ENCODE measurements around the gene ASB2. TPM values are rescaled to one million over a fixed set of nuclear protein-coding genes. Genes with fewer than 3 reads are reported as not detected.
A peak's percentile ranks its signal among the peaks of the same experiment; 100 is the strongest.

The ASB2 gene
- total RNA-seq, 3 donors from 2014 or later (not counting 1 experiment from before 2014, with no cell fraction given): 3.7 to 7.2 (median 4.8) TPM

GRCh38 chr14:93975791-93976476, 436 bp downstream of the ASB2 start:
- peaks cover 2% of the 10 kb centered on the region in 2 donors for H3K9me3 Mint-ChIP-seq
- no peak overlapping the region for H3K4me3 ChIP-seq (ENCODE audit: low read length)
- DNase-seq (peak in 1 of 2 donors; percentile 55), ATAC-seq (no peak)
- no peaks in the 10 kb centered on the region for H3K36me3 Mint-ChIP-seq
- 63% methylated on average over 9 of the region's 9 CpGs for WGBS (ENCODE audit: insufficient coverage)
- no peaks in the 10 kb centered on the region for H3K36me3 ChIP-seq (ENCODE audit: control insufficient read depth, insufficient read depth, low read length)
- no peak overlapping the region for H3K4me3 Mint-ChIP-seq
- TF ChIP-seq, protein P1, sequence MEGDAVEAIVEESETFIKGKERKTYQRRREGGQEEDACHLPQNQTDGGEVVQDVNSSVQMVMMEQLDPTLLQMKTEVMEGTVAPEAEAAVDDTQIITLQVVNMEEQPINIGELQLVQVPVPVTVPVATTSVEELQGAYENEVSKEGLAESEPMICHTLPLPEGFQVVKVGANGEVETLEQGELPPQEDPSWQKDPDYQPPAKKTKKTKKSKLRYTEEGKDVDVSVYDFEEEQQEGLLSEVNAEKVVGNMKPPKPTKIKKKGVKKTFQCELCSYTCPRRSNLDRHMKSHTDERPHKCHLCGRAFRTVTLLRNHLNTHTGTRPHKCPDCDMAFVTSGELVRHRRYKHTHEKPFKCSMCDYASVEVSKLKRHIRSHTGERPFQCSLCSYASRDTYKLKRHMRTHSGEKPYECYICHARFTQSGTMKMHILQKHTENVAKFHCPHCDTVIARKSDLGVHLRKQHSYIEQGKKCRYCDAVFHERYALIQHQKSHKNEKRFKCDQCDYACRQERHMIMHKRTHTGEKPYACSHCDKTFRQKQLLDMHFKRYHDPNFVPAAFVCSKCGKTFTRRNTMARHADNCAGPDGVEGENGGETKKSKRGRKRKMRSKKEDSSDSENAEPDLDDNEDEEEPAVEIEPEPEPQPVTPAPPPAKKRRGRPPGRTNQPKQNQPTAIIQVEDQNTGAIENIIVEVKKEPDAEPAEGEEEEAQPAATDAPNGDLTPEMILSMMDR (IDR thresholded peaks at IDR 0.05): no peak
- H3K9me3 ChIP-seq (ENCODE audit: control insufficient read depth, insufficient read depth, low read length): peaks cover 14% of the 10 kb centered on the region
- peak overlapping the region in 1 of 2 donors; percentile 19 for H3K27ac Mint-ChIP-seq
- H3K4me1 Mint-ChIP-seq: peaks cover 36 to 37% of the 10 kb centered on the region in 2 donors
- intact Hi-C loops (cut with micrococcal nuclease): no loop called here
- H3K27me3 Mint-ChIP-seq (ENCODE audit: low read depth in 2 of 2): peaks cover 8 to 12% of the 10 kb centered on the region in 2 donors
- H3K27ac ChIP-seq (ENCODE audit: low read length): no peak overlapping the region
- peaks cover 5% of the 10 kb centered on the region for H3K27me3 ChIP-seq (ENCODE audit: control insufficient read depth, insufficient read depth, low read length)
- H3K4me1 ChIP-seq (ENCODE audit: control insufficient read depth, insufficient read depth, low read length): peaks cover 42% of the 10 kb centered on the region

- Mint-ChIP-seq H3K27me3 (ENCODE audit: low read depth in 2 of 2) (peaks cover 8 to 12% of the 10 kb centered on the region in 2 donors), H3K4me3 (no peak overlapping the region), H3K4me1 (peaks cover 44 to 45% of the 10 kb centered on the region in 2 donors), H3K9me3 (peaks cover 2% of the 10 kb centered on the region in 2 donors), H3K36me3 (no peaks in the 10 kb centered on the region), H3K27ac (no peak overlapping the region)
- peaks cover 53% of the 10 kb centered on the region for H3K4me1 ChIP-seq (ENCODE audit: control insufficient read depth, insufficient read depth, low read length)
- no peaks in the 10 kb centered on the region for H3K36me3 ChIP-seq (ENCODE audit: control insufficient read depth, insufficient read depth, low read length)
- DNase-seq (no peak), ATAC-seq (no peak)
- peaks cover 5% of the 10 kb centered on the region for H3K27me3 ChIP-seq (ENCODE audit: control insufficient read depth, insufficient read depth, low read length)
- WGBS (ENCODE audit: insufficient coverage): 92% methylated on average over 12 of the region's 12 CpGs
- no peak overlapping the region for H3K4me3 ChIP-seq (ENCODE audit: low read length)
- TF ChIP-seq, protein P1 (IDR thresholded peaks at IDR 0.05): no peak
- no peak overlapping the region for H3K27ac ChIP-seq (ENCODE audit: low read length)
- peaks cover 14% of the 10 kb centered on the region for H3K9me3 ChIP-seq (ENCODE audit: control insufficient read depth, insufficient read depth, low read length)
- intact Hi-C loops (cut with micrococcal nuclease): no loop called here
Observed at GRCh38 chr14:93974833-93975232, 1.5 kb downstream of the ASB2 start.

- Histone ChIP-seq H3K27ac (ENCODE audit: low read length) (no peak overlapping the region), H3K4me1 (ENCODE audit: control insufficient read depth, insufficient read depth, low read length) (peaks cover 57% of the 10 kb centered on the region), H3K27me3 (ENCODE audit: control insufficient read depth, insufficient read depth, low read length) (peaks cover 5% of the 10 kb centered on the region), H3K36me3 (ENCODE audit: control insufficient read depth, insufficient read depth, low read length) (no peaks in the 10 kb centered on the region), H3K9me3 (ENCODE audit: control insufficient read depth, insufficient read depth, low read length) (peaks cover 14% of the 10 kb centered on the region), H3K4me3 (ENCODE audit: low read length) (no peak overlapping the region)
- Mint-ChIP-seq H3K4me1 (peaks cover 44 to 45% of the 10 kb centered on the region in 2 donors), H3K4me3 (no peak overlapping the region), H3K27ac (no peak overlapping the region), H3K27me3 (ENCODE audit: low read depth in 2 of 2) (peaks cover 8 to 12% of the 10 kb centered on the region in 2 donors), H3K36me3 (no peaks in the 10 kb centered on the region), H3K9me3 (peaks cover 2% of the 10 kb centered on the region in 2 donors)
- ATAC-seq (no peak), DNase-seq (no peak)
- 95% methylated on average over 6 of the region's 6 CpGs for WGBS (ENCODE audit: insufficient coverage)
- TF ChIP-seq, protein P1 (IDR thresholded peaks at IDR 0.05): no peak
- intact Hi-C loops (cut with micrococcal nuclease): no loop called here
Observed at GRCh38 chr14:93974299-93974698, 2.1 kb downstream of the ASB2 start.
